NAMALWA (cell line): ENCODE results near the gene TIAM1.
"Not testable (repeated sequence)": the region's sequence is repeated elsewhere in the genome, so short reads cannot be mapped to it uniquely, and the experiment has no call there.

Experiments used
- DNase-seq: peaks from one replicate; pipeline ENCODE4 v3.0.0-alpha.2; 2015; ENCODE audit warnings: low spot score

Gene TIAM1

GRCh38 chr21:31254131-31254530 is 89.9 kb downstream of the TIAM1 start:
- no peak for DNase-seq

- DNase-seq = no peak
These were observed 90.4 kb downstream of the TIAM1 start for GRCh38 chr21:31253684-31254083.

GRCh38 chr21:31252611-31253010 is 91.5 kb downstream of the TIAM1 start:
- no peak for DNase-seq

- no peak for DNase-seq
These were observed 92.0 kb downstream of the TIAM1 start for GRCh38 chr21:31252091-31252490.

- no peak for DNase-seq
These were observed 92.4 kb downstream of the TIAM1 start for GRCh38 chr21:31251686-31252085.

- no peak for DNase-seq
These were observed 95.5 kb downstream of the TIAM1 start for GRCh38 chr21:31248598-31248997.

GRCh38 chr21:31243611-31244010 is 100.5 kb downstream of the TIAM1 start:
- DNase-seq = no peak

- no peak for DNase-seq
These were observed 107.5 kb downstream of the TIAM1 start for GRCh38 chr21:31236528-31236927.

GRCh38 chr21:31235671-31236450 is 108.2 kb downstream of the TIAM1 start:
- DNase-seq = no peak

GRCh38 chr21:31234936-31235335 is 109.1 kb downstream of the TIAM1 start:
- DNase-seq = no peak

- DNase-seq = no peak
These were observed 110.3 kb downstream of the TIAM1 start for GRCh38 chr21:31233711-31234110.

- no peak for DNase-seq
These were observed 111.7 kb downstream of the TIAM1 start for GRCh38 chr21:31232344-31232743.

- DNase-seq = no peak
These were observed 113.1 kb downstream of the TIAM1 start for GRCh38 chr21:31230937-31231336.

GRCh38 chr21:31228723-31229122 is 115.3 kb downstream of the TIAM1 start:
- not testable (repeated sequence) for DNase-seq

- no peak for DNase-seq
These were observed 118.3 kb downstream of the TIAM1 start for GRCh38 chr21:31225713-31226112.

- no peak for DNase-seq
These were observed 121.9 kb downstream of the TIAM1 start for GRCh38 chr21:31222142-31222541.

GRCh38 chr21:31221043-31221442 is 123.0 kb downstream of the TIAM1 start:
- DNase-seq = no peak

GRCh38 chr21:31220575-31220974 is 123.5 kb downstream of the TIAM1 start:
- no peak for DNase-seq

GRCh38 chr21:31218830-31219608 is 125.0 kb downstream of the TIAM1 start:
- no peak for DNase-seq

GRCh38 chr21:31216206-31216605 is 127.9 kb downstream of the TIAM1 start:
- DNase-seq = no peak

GRCh38 chr21:31213787-31214186 is 130.3 kb downstream of the TIAM1 start:
- DNase-seq = no peak

- DNase-seq = no peak
These were observed 132.2 kb downstream of the TIAM1 start for GRCh38 chr21:31211836-31212235.

- no peak for DNase-seq
These were observed 138.6 kb downstream of the TIAM1 start for GRCh38 chr21:31205412-31205811.
